OCI-LY3 (cell line): ENCODE measurements around the gene SF3A2.

Experiments used
- H2AFZ ChIP-seq: fragments of 200-600, 300-600 bp; shearing (Covaris generic); 2 replicates; pipeline ENCODE4 v1.6.0; 2014; ENCODE audit warnings: antibody characterized with exemption, low read depth, low read length
- H3K27ac ChIP-seq: fragments of 200-600, 300-600 bp; sonication (generic); 2 replicates; pipeline ENCODE4 v1.5.1; 2014; ENCODE audit warnings: mild to moderate bottlenecking, low read length, moderate library complexity, mixed read lengths
- H3K27me3 ChIP-seq: fragments of 200-600, 300-600 bp; sonication (generic); 2 replicates; pipeline ENCODE4 v1.6.1; 2014; ENCODE audit warnings: low read depth, low read length, mixed read lengths
- H3K36me3 ChIP-seq: fragments of 200-600, 300-600 bp; sonication (generic); replicated peaks from 2 replicates; pipeline ENCODE3; 2014; ENCODE audit warnings: low read depth, low read length, mixed read lengths
- H3K4me1 ChIP-seq: fragments of 300-600, 200-600 bp; sonication (generic); 2 replicates; pipeline ENCODE4 v1.6.1; 2014; ENCODE audit warnings: low read length, mixed read lengths
- H3K4me2 ChIP-seq: fragments of 200-600, 300-600 bp; sonication (generic); 2 replicates; pipeline ENCODE4 v1.6.1; 2014; ENCODE audit warnings: low read length, mixed read lengths
- H3K4me3 ChIP-seq: fragments of 300-600, 200-600 bp; sonication (generic); 2 replicates; pipeline ENCODE4 v1.5.1; 2014; ENCODE audit warnings: antibody characterized with exemption, mild to moderate bottlenecking, low read length, moderate library complexity
- H3K79me2 ChIP-seq: fragments of 300-600, 200-600 bp; shearing (Covaris generic); 2 replicates; pipeline ENCODE4 v1.6.1; 2014; ENCODE audit warnings: mild to moderate bottlenecking, low read length, mixed read lengths
- H3K9ac ChIP-seq: fragments of 300-600, 200-600 bp; shearing (Covaris generic); 2 replicates; pipeline ENCODE4 v1.6.0; 2014; ENCODE audit warnings: mild to moderate bottlenecking, low read length, moderate library complexity
- H3K9me3 ChIP-seq: fragments of 200-600, 300-600 bp; shearing (Covaris generic); 2 replicates; pipeline ENCODE4 v1.6.1; 2014; ENCODE audit warnings: low read length, mixed read lengths; ENCODE audit not compliant: insufficient read depth
- H4K20me1 ChIP-seq: fragments of 200-600, 300-600 bp; sonication (generic); 2 replicates; pipeline ENCODE4 v1.6.1; 2016; ENCODE audit warnings: low read length, mixed read lengths; ENCODE audit not compliant: insufficient read depth
- EZH2phosphoT487 ChIP-seq: fragments of 200-600 bp; shearing (Covaris generic); IDR thresholded peaks from 2 replicates; pipeline ENCODE4 v1.6.1; 2018; ENCODE audit warnings: antibody characterized with exemption, mixed run types, low read depth
- TF ChIP-seq, protein P1 (sequence below): fragments of 200-600, 300-600 bp; sonication (generic); IDR thresholded peaks from 2 replicates; pipeline ENCODE4 v1.5.1; 2014; ENCODE audit warnings: antibody characterized with exemption, low read length, low read depth

Gene SF3A2

DNA sequence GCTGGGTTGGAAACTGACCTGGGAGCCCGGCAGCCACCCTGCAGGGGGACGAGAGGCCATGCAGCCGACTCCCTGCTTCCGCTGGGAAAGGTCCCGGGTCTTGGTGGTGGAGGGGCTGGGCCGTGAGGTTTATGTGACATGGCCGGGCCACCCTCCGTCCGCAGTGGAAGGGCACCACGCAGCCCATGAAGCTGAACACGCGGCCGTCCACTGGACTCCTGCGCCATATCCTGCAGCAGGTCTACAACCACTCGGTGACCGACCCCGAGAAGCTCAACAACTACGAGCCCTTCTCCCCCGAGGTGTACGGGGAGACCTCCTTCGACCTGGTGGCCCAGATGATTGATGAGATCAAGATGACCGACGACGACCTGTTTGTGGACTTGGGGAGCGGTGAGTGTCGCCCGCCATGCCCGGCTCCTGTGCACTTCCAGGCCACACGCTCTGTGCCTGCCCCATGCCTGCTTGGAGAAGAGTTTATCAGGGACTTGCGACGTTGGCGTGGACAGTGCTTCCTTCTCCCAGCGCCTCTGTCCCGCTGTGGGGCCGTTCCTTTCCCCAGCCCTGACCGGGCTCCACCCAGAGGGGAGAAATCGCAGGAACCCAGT is 45.7 kb upstream of the SF3A2 start:
- H3K9me3 ChIP-seq: no peaks in the 10 kb centered on the region
- peaks cover 68% of the 10 kb centered on the region for H3K36me3 ChIP-seq
- no peak overlapping the region for H3K27ac ChIP-seq
- peaks cover 55% of the 10 kb centered on the region for H4K20me1 ChIP-seq
- peaks cover 25% of the 10 kb centered on the region for H3K79me2 ChIP-seq
- TF ChIP-seq, protein P1, sequence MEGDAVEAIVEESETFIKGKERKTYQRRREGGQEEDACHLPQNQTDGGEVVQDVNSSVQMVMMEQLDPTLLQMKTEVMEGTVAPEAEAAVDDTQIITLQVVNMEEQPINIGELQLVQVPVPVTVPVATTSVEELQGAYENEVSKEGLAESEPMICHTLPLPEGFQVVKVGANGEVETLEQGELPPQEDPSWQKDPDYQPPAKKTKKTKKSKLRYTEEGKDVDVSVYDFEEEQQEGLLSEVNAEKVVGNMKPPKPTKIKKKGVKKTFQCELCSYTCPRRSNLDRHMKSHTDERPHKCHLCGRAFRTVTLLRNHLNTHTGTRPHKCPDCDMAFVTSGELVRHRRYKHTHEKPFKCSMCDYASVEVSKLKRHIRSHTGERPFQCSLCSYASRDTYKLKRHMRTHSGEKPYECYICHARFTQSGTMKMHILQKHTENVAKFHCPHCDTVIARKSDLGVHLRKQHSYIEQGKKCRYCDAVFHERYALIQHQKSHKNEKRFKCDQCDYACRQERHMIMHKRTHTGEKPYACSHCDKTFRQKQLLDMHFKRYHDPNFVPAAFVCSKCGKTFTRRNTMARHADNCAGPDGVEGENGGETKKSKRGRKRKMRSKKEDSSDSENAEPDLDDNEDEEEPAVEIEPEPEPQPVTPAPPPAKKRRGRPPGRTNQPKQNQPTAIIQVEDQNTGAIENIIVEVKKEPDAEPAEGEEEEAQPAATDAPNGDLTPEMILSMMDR: no peak
- no peak for TF ChIP-seq EZH2phosphoT487
- H3K9ac ChIP-seq: no peak overlapping the region
- no peak overlapping the region for H3K4me3 ChIP-seq
- H3K4me1 ChIP-seq: peaks cover 13% of the 10 kb centered on the region
- no peaks in the 10 kb centered on the region for H3K27me3 ChIP-seq
- H3K4me2 ChIP-seq: no peak overlapping the region
- no peak overlapping the region for H2AFZ ChIP-seq

DNA sequence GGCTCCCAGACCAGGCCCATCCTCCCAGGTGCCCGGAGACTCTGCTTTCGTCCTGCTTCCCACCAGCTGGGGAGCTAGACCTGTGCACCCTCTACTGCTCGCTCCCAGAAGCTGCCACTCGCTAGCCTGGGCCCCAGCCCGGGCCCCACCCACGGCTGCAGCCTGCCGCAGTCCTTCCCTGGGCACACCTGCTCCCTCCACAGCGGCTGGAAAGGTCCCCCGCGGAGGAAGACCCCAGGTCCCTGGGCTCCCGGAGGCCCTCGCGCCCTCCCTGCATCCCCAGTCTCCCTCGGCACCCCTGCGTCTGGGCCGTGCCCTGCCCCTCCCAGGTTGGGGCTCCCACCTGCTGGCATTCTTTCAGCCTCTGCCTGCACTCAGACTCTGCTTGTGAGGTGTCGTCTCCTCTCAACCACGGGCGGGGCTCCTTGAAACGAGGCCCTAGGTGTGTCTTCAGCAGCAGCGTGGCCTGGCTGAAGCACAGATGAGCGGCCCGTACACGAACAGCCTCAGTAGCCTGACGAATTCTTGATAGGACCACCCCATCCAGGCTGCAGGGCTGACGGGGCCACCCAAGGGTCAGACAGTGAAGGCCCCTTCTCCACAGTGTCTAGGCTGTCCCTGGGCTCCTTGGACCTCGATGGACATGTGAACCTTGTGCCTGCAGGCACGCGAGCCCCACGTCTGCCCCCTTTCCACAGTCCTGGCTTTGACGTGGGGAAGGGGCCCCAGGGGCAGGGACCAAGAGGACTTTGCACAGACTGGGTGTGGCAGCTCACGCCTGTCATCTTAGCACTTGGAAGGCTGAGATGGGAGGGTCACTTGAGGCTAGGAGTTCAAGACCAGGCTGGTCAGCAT is 44.9 kb upstream of the SF3A2 start:
- Histone ChIP-seq H3K4me3 (no peak overlapping the region), H3K4me1 (peaks cover 13% of the 10 kb centered on the region), H3K9ac (no peak overlapping the region), H3K9me3 (no peaks in the 10 kb centered on the region), H3K4me2 (no peak overlapping the region), H3K27ac (no peak overlapping the region), H4K20me1 (peaks cover 51% of the 10 kb centered on the region), H3K36me3 (peaks cover 63% of the 10 kb centered on the region), H2AFZ (no peak overlapping the region), H3K79me2 (peaks cover 21% of the 10 kb centered on the region), H3K27me3 (no peaks in the 10 kb centered on the region)
- TF ChIP-seq EZH2phosphoT487: no peak
- TF ChIP-seq, protein P1: no peak

DNA sequence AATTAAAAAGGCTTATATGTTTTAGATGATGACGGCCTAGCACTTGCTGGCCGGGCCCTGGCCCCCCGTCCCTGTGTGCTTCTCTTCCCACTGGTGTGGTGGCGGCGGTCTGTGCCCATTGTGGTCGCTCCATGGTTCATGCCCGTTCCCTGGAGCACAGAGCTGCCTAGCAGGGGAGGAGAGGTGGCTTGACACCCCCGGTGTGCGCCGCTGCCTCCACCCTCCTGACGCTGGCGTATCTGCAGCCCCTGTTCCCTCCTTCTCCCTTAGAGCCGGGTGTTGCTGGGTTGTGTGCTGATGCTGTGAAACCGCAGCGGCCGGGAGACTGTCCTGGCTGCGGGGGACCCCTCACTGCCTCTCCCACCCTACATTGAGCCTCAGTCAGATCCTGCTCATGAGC is 43.8 kb upstream of the SF3A2 start:
- peaks cover 3% of the 10 kb centered on the region for H3K4me1 ChIP-seq
- no peak overlapping the region for H3K9ac ChIP-seq
- H3K79me2 ChIP-seq: peaks cover 24% of the 10 kb centered on the region
- H3K4me2 ChIP-seq: no peak overlapping the region
- no peaks in the 10 kb centered on the region for H3K27me3 ChIP-seq
- no peak overlapping the region for H3K27ac ChIP-seq
- peaks cover 54% of the 10 kb centered on the region for H4K20me1 ChIP-seq
- H2AFZ ChIP-seq: no peak overlapping the region
- TF ChIP-seq, protein P1: no peak
- no peak for TF ChIP-seq EZH2phosphoT487
- peaks cover 55% of the 10 kb centered on the region for H3K36me3 ChIP-seq
- no peak overlapping the region for H3K4me3 ChIP-seq
- H3K9me3 ChIP-seq: no peaks in the 10 kb centered on the region

DNA sequence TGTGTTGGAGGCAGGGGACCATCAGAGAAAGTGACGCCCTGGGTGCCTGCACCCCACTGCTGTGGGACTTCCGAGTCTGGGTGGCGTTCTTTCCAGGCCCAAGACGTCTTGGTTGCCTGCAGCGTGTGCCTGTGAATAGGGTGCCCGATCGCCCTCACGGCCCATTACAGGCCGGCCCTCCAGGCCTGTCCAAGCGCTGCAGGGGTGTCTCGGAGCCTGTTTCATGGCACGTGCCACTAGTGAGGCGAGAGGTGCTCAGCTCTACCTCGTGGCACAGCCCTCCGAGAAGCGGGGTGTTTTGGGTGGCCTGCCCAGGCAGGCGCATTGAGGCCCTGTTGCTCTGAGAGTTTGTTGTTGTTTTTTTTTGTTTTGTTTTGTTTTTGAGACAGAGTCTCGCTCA is 42.8 kb upstream of the SF3A2 start:
- Histone ChIP-seq H2AFZ (no peak overlapping the region), H3K79me2 (peaks cover 31% of the 10 kb centered on the region), H3K4me2 (no peak overlapping the region), H3K9ac (no peak overlapping the region), H3K9me3 (no peaks in the 10 kb centered on the region), H3K36me3 (peaks cover 51% of the 10 kb centered on the region), H3K27me3 (no peaks in the 10 kb centered on the region), H3K27ac (no peak overlapping the region), H3K4me3 (no peak overlapping the region), H4K20me1 (peaks cover 56% of the 10 kb centered on the region), H3K4me1 (no peaks in the 10 kb centered on the region)
- TF ChIP-seq, protein P1: no peak
- no peak for TF ChIP-seq EZH2phosphoT487
